Measurements from ENCODE around the gene CAMTA1. TPM values are rescaled to one million over a fixed set of nuclear protein-coding genes. Genes with fewer than 3 reads are reported as not detected.

The CAMTA1 gene
- total RNA-seq, 2 experiments from 2014 or later, result 43.9 to 73.3 TPM

DNA sequence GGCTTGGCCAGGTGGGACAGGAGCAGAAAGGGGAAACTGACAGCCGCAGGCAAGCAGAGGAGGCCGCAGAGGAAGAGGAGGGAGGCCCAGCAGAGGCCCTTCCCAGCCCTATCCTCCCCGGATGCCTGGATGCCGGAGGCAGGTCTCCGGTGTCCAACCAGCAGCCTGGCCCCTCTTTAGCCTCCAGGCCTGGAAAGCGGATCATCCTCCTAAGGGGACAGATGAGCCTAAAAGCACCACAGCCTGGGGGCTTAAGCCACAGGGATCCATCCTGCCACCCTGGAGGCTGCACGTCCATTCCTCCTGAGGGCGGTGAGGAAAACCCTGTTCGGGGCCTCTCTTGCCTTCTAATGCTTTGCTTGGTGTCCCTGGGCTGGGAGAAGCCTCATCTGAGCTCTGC lies 651.8 kb downstream of the CAMTA1 start:
- no peaks in the 10 kb centered on the region for H4K20me1 ChIP-seq (ENCODE audit: insufficient read depth, low read length)
- TF ChIP-seq EZH2phosphoT487 (IDR thresholded peaks at IDR 0.05; ENCODE audit: borderline replicate concordance, low read depth, low read length), result no peak
- TF ChIP-seq, protein P1, sequence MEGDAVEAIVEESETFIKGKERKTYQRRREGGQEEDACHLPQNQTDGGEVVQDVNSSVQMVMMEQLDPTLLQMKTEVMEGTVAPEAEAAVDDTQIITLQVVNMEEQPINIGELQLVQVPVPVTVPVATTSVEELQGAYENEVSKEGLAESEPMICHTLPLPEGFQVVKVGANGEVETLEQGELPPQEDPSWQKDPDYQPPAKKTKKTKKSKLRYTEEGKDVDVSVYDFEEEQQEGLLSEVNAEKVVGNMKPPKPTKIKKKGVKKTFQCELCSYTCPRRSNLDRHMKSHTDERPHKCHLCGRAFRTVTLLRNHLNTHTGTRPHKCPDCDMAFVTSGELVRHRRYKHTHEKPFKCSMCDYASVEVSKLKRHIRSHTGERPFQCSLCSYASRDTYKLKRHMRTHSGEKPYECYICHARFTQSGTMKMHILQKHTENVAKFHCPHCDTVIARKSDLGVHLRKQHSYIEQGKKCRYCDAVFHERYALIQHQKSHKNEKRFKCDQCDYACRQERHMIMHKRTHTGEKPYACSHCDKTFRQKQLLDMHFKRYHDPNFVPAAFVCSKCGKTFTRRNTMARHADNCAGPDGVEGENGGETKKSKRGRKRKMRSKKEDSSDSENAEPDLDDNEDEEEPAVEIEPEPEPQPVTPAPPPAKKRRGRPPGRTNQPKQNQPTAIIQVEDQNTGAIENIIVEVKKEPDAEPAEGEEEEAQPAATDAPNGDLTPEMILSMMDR (conservative IDR thresholded peaks at IDR 0.05; ENCODE audit: low read length), result no peak
- no peaks in the 10 kb centered on the region for H3K9me3 ChIP-seq (ENCODE audit: low read length)
- no TSS peak for BruUV-seq (replicated peaks)
- no peaks in the 10 kb centered on the region for H3K4me1 ChIP-seq (ENCODE audit: insufficient read depth, low read length, poor library complexity, severe bottlenecking)
- no peaks in the 10 kb centered on the region for H3K79me2 ChIP-seq (ENCODE audit: insufficient read depth, low read depth, low read length)
- ChIA-PET CTCF (ENCODE audit: unreplicated experiment) (no interaction called here), POLR2A (no interaction called here)
- intact Hi-C loops (cut with micrococcal nuclease; ENCODE audit: unreplicated experiment), result no loop called here
- H2AFZ ChIP-seq (ENCODE audit: low read length), result no peak overlapping the region
- H3K36me3 ChIP-seq (ENCODE audit: insufficient read depth, low read length), result no peaks in the 10 kb centered on the region
- no peak for DNase-seq (ENCODE audit: low spot score)
- H3K4me3 ChIP-seq (ENCODE audit: low read depth, low read length, poor library complexity, severe bottlenecking), result no peak overlapping the region
- no peaks in the 10 kb centered on the region for H3K9me2 ChIP-seq (ENCODE audit: insufficient read depth, low read length)
- H3K4me2 ChIP-seq (ENCODE audit: low read length), result no peak overlapping the region
- no peak overlapping the region for H3K27ac ChIP-seq (ENCODE audit: low read depth, low read length, poor library complexity, severe bottlenecking)

DNA sequence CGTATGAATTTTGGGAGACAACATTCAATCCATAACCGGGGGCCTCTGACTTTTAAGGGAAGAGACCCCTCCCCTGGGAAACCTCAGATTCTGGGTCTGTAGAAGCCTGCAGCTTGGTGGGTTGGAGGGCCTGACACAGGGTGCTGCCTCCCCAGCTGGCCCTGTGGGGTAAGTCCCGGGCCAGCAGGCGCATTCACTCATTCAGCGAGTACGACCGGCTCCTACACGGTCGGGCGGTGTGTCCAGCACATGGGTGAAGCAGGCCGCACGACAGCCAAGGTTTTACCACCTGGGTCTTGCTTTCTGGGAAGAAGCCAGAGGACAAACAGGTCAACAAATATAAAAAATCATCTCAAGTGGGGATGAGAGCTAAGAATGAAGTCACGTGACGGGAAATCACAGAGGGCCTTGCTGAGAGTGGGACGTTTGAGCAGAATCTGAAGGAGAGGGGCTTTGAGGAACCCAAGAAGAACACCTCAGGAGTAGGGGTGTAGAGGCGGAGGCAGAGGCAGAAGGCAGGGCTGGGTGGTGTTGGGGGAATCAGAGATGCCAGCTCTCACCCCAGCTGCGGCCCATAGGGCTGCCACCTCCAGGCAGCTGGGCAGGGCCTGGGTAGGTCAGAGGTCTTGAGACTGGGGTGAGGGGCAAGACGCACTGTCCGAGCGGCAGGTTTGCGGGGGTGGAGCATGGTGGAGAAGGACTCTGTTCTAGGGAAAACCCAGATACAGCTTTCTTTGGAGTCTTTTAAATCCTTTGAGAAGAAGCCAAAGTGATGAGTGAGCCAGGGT lies 652.5 kb downstream of the CAMTA1 start:
- Histone ChIP-seq H3K79me2 (ENCODE audit: insufficient read depth, low read depth, low read length) (no peaks in the 10 kb centered on the region), H3K27ac (ENCODE audit: low read depth, low read length, poor library complexity, severe bottlenecking) (no peak overlapping the region), H3K36me3 (ENCODE audit: insufficient read depth, low read length) (no peaks in the 10 kb centered on the region), H3K9me3 (ENCODE audit: low read length) (no peaks in the 10 kb centered on the region), H3K9me2 (ENCODE audit: insufficient read depth, low read length) (no peaks in the 10 kb centered on the region), H4K20me1 (ENCODE audit: insufficient read depth, low read length) (no peaks in the 10 kb centered on the region), H3K4me3 (ENCODE audit: low read depth, low read length, poor library complexity, severe bottlenecking) (no peak overlapping the region), H2AFZ (ENCODE audit: low read length) (no peak overlapping the region), H3K4me2 (ENCODE audit: low read length) (no peak overlapping the region), H3K4me1 (ENCODE audit: insufficient read depth, low read length, poor library complexity, severe bottlenecking) (no peaks in the 10 kb centered on the region)
- BruUV-seq (replicated peaks), result no TSS peak
- ChIA-PET POLR2A (no interaction called here), CTCF (ENCODE audit: unreplicated experiment) (no interaction called here)
- TF ChIP-seq, protein P1 (conservative IDR thresholded peaks at IDR 0.05; ENCODE audit: low read length), result no peak
- TF ChIP-seq EZH2phosphoT487 (IDR thresholded peaks at IDR 0.05; ENCODE audit: borderline replicate concordance, low read depth, low read length), result no peak
- intact Hi-C loops (cut with micrococcal nuclease; ENCODE audit: unreplicated experiment), result no loop called here
- no peak for DNase-seq (ENCODE audit: low spot score)

DNA sequence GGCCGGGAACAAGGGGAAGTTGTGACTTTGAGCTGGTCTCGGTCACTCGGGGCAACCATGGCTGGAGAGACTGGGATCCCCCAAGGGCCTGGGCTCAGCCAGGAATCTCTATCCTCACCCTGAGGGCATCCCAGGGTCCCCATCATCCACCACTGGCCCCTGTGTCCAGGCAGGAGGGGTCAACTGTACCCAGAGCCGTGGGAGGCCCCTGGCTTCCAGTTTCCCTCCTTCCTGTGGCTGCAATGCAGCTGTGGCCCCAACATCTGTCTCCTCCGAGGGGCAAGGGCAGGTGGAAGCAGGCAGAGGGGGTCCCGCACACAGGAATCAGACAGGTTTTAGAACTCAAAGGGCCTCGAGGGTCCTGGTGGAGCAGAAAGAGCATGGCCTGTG lies 653.1 kb downstream of the CAMTA1 start:
- CTCF ChIA-PET (ENCODE audit: unreplicated experiment), result no interaction called here
- BruUV-seq (replicated peaks), result no TSS peak
- no peak for DNase-seq (ENCODE audit: low spot score)
- POLR2A ChIA-PET, result no interaction called here
- no peaks in the 10 kb centered on the region for H3K36me3 ChIP-seq (ENCODE audit: insufficient read depth, low read length)
- H4K20me1 ChIP-seq (ENCODE audit: insufficient read depth, low read length), result no peaks in the 10 kb centered on the region
- H3K27ac ChIP-seq (ENCODE audit: low read depth, low read length, poor library complexity, severe bottlenecking), result no peak overlapping the region
- no peak overlapping the region for H3K4me3 ChIP-seq (ENCODE audit: low read depth, low read length, poor library complexity, severe bottlenecking)
- intact Hi-C loops (cut with micrococcal nuclease; ENCODE audit: unreplicated experiment), result no loop called here
- no peak overlapping the region for H3K4me2 ChIP-seq (ENCODE audit: low read length)
- H2AFZ ChIP-seq (ENCODE audit: low read length), result no peak overlapping the region
- no peaks in the 10 kb centered on the region for H3K79me2 ChIP-seq (ENCODE audit: insufficient read depth, low read depth, low read length)
- TF ChIP-seq EZH2phosphoT487 (IDR thresholded peaks at IDR 0.05; ENCODE audit: borderline replicate concordance, low read depth, low read length), result no peak
- TF ChIP-seq, protein P1 (conservative IDR thresholded peaks at IDR 0.05; ENCODE audit: low read length), result no peak
- no peaks in the 10 kb centered on the region for H3K4me1 ChIP-seq (ENCODE audit: insufficient read depth, low read length, poor library complexity, severe bottlenecking)
- H3K9me3 ChIP-seq (ENCODE audit: low read length), result no peaks in the 10 kb centered on the region
- H3K9me2 ChIP-seq (ENCODE audit: insufficient read depth, low read length), result no peaks in the 10 kb centered on the region
